Measurements from ENCODE around the gene CYP4F22. TPM values are rescaled to one million over a fixed set of nuclear protein-coding genes. Genes with fewer than 3 reads are reported as not detected.

CYP4F22 gene
- total RNA-seq, 1 experiment from 2014 or later: 4.9 TPM

DNA sequence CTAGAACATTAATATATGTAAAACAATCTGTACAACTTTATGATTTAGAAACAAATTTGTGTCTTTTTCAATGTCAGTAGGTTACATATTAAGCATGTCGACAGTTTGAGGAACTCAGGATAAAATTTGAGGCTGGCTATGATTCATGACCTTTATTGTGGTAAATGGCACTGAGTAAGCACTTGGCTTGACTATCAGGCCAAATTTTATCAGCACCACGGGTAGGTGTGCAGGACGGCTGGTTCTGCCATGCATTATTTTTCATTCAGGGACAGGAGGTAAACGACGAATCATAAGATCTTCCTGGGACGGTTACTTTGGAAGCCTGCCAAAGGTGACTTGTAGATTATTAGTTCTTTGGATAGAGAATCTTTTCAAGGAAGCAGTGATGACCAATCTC, 86.7 kb downstream of the CYP4F22 start (continued):
- TF ChIP-seq REST (IDR thresholded peaks at IDR 0.05; ENCODE audit: low read depth) (no peak), ZNF274 (IDR thresholded peaks at IDR 0.05; ENCODE audit: low read depth, low read length) (no peak), RAD21 (IDR thresholded peaks at IDR 0.05; ENCODE audit: low read depth) (no peak; the same call in 1 of the 2 replicates), YY1 (IDR thresholded peaks at IDR 0.05; ENCODE audit: extremely low read depth, insufficient replicate concordance, low read depth, low read length) (no peak), CBX3 (IDR thresholded peaks at IDR 0.05; ENCODE audit: low read depth) (peak; percentile 61), SIN3A (IDR thresholded peaks at IDR 0.05; ENCODE audit: low read depth) (peak; percentile 69; the same call in 1 of the 2 replicates), ATF3 (IDR thresholded peaks at IDR 0.05) (no peak), JUND (IDR thresholded peaks at IDR 0.05) (peak; percentile 81)

Other genes with a start within 250 kb of the CYP4F22 start
- 52.9 TPM for gene BRD4, start 176.0 kb upstream of the CYP4F22 start, total RNA-seq (2021; ENCODE audit: unreplicated experiment)
- gene AKAP8, start 128.7 kb upstream of the CYP4F22 start, total RNA-seq (2021; ENCODE audit: unreplicated experiment): 50.6 TPM
- gene AKAP8L, start 89.5 kb upstream of the CYP4F22 start, total RNA-seq (2021; ENCODE audit: unreplicated experiment): 106 TPM
- gene WIZ, start 58.6 kb upstream of the CYP4F22 start, total RNA-seq (2021; ENCODE audit: unreplicated experiment): 28.4 TPM
- 0.57 TPM for gene RASAL3, start 44.0 kb upstream of the CYP4F22 start, total RNA-seq (2021; ENCODE audit: unreplicated experiment)
- gene PGLYRP2, start 29.0 kb upstream of the CYP4F22 start, total RNA-seq (2021; ENCODE audit: unreplicated experiment): not detected
- gene CYP4F8, start 106.7 kb downstream of the CYP4F22 start, total RNA-seq (2021; ENCODE audit: unreplicated experiment): not detected
- gene CYP4F3, start 132.4 kb downstream of the CYP4F22 start, total RNA-seq (2021; ENCODE audit: unreplicated experiment): 3.6 TPM
- gene CYP4F12, start 164.6 kb downstream of the CYP4F22 start, total RNA-seq (2021; ENCODE audit: unreplicated experiment): 4.4 TPM
- not detected for gene OR10H2, start 219.5 kb downstream of the CYP4F22 start, total RNA-seq (2021; ENCODE audit: unreplicated experiment)
- not detected for gene OR10H3, start 229.5 kb downstream of the CYP4F22 start, total RNA-seq (2021; ENCODE audit: unreplicated experiment)

Measured in HCT116 (cell line).